ENCODE measurements around the gene VKORC1.
"Not testable (repeated sequence)": the region's sequence is repeated elsewhere in the genome, so short reads cannot be mapped to it uniquely, and the experiment has no call there.

The VKORC1 gene

GRCh38 chr16:31094424-31095120, at the start of gene VKORC1:
Gene VKORC1, minus strand, starts transcription at chr16:31094797. Its CDS starts 68 bp downstream, at chr16:31094729.
- DNase-seq, result peak; percentile 95

GRCh38 chr16:31143694-31144148, 49.1 kb upstream of the VKORC1 start:
- no peak for DNase-seq

- DNase-seq, result no peak
Observed at GRCh38 chr16:31143011-31143693, 48.6 kb upstream of the VKORC1 start.

GRCh38 chr16:31142109-31143010, 47.8 kb upstream of the VKORC1 start:
- peak; percentile 99 for DNase-seq

- no peak for DNase-seq
Observed at GRCh38 chr16:31141489-31142108, 47.0 kb upstream of the VKORC1 start.

- not testable (repeated sequence) for DNase-seq
Observed at GRCh38 chr16:31141071-31141469, 46.5 kb upstream of the VKORC1 start.

- DNase-seq, result no peak
Observed at GRCh38 chr16:31138621-31139578, 44.3 kb upstream of the VKORC1 start.

GRCh38 chr16:31136822-31137499, 42.4 kb upstream of the VKORC1 start:
- DNase-seq, result not testable (repeated sequence)

- DNase-seq, result no peak
Observed at GRCh38 chr16:31136287-31136662, 41.7 kb upstream of the VKORC1 start.

- no peak for DNase-seq
Observed at GRCh38 chr16:31135535-31136286, 41.1 kb upstream of the VKORC1 start, which contains the start of gene PRSS8. Gene PRSS8, minus strand, starts transcription at chr16:31135727. Its CDS starts 229 bp downstream, at chr16:31135498.

GRCh38 chr16:31134625-31135534, 40.3 kb upstream of the VKORC1 start:
- DNase-seq, result no peak

- no peak for DNase-seq
Observed at GRCh38 chr16:31134091-31134571, 39.5 kb upstream of the VKORC1 start.

GRCh38 chr16:31133046-31133501, 38.5 kb upstream of the VKORC1 start:
- no peak for DNase-seq

- no peak for DNase-seq
Observed at GRCh38 chr16:31132303-31132979, 37.8 kb upstream of the VKORC1 start.

- no peak for DNase-seq
Observed at GRCh38 chr16:31131841-31132271, 37.3 kb upstream of the VKORC1 start.

GRCh38 chr16:31131416-31131815, 36.8 kb upstream of the VKORC1 start:
- DNase-seq, result no peak

- no peak for DNase-seq
Observed at GRCh38 chr16:31130899-31131298, 36.3 kb upstream of the VKORC1 start.

- no peak for DNase-seq
Observed at GRCh38 chr16:31130336-31130891, 35.8 kb upstream of the VKORC1 start.

Data from stimulated activated CD4-positive, alpha-beta T cell treated with anti-CD3 and anti-CD28 coated beads, Interleukin-15, amount 100 ng/mL, for 24 hours (primary cell).